Upper lobe of left lung (tissue), 6 donors: ENCODE data around the gene CACNB4. TPM values are rescaled to one million over a fixed set of nuclear protein-coding genes. Genes with fewer than 3 reads are reported as not detected.
"Not testable (repeated sequence)": the region's sequence is repeated elsewhere in the genome, so short reads cannot be mapped to it uniquely, and the experiment has no call there.

ENCODE experiments used
- ATAC-seq, 2 donors: fragments of 200-7000 bp; cut with Tn5 transposase; one replicate each; pipeline ENCODE4 v1.9.1; 2022; ENCODE audit warnings: mild to moderate bottlenecking in 2 of 2, moderate library complexity in 2 of 2; ENCODE audit not compliant: low FRiP score in 2 of 2
- DNase-seq, 2 donors: peaks; one replicate each; pipeline ENCODE4 v3.0.0-alpha.2; 2019 to 2020
- H3K27ac ChIP-seq, 4 donors: fragments of 200-600 bp; sonication (generic); one replicate each; pipeline ENCODE4 v1.5.1; 2016 to 2019
- H3K27me3 ChIP-seq, 4 donors: fragments of 200-600 bp; sonication (generic); one replicate each; pipeline ENCODE4 v1.5.1; 2017 to 2019
- H3K36me3 ChIP-seq, 4 donors: fragments of 200-600 bp; sonication (generic); one replicate each; pipeline ENCODE4 v1.5.1; 2016 to 2019
- H3K4me1 ChIP-seq, 4 donors: fragments of 200-600 bp; sonication (generic); one replicate each; pipeline ENCODE4 v1.5.1; 2018 to 2019
- H3K4me3 ChIP-seq, 4 donors: fragments of 200-600 bp; sonication (generic); one replicate each; pipeline ENCODE4 v1.5.1; 2017 to 2019; ENCODE audit warnings: mild to moderate bottlenecking in 2 of 4, moderate library complexity in 1 of 4
- H3K9me3 ChIP-seq, 4 donors: fragments of 200-600 bp; sonication (generic); one replicate each; pipeline ENCODE4 v1.5.1; 2018 to 2019
- EP300 ChIP-seq, 4 donors: sonication (generic); formaldehyde crosslinking; IDR thresholded peaks; one replicate each; pipeline ENCODE4 v1.5.1; 2017; ENCODE audit warnings: antibody characterized with exemption in 4 of 4, control low read depth in 2 of 4
- POLR2A ChIP-seq, 4 donors: fragments of 450-650 bp; IDR thresholded peaks; one replicate each; pipeline ENCODE4 v1.5.1; 2016 to 2017; ENCODE audit warnings: antibody characterized with exemption in 4 of 4, mild to moderate bottlenecking in 2 of 4
- POLR2AphosphoS5 ChIP-seq, 2 donors: sonication (generic); formaldehyde crosslinking; IDR thresholded peaks; one replicate each; pipeline ENCODE4 v1.5.1; 2017; ENCODE audit warnings: antibody characterized with exemption in 2 of 2
- WGBS, 2 donors: methylation state at CpG; one replicate each; pipeline ENCODE4 v1.1.5; 2017 to 2018; 5-methylcytosine and 5-hydroxymethylcytosine counted together
- total RNA-seq, 6 donors: library from RNA; depleted of rRNA in 4 of 6; stranded (reverse); fragments of >200 nt in 4 of 6; gene quantifications; one replicate each; pipeline versions ENCODE4 v1.1.0 to v1.2.1, GENCODE V29; 2016 to 2021
- TF ChIP-seq, protein P1 (sequence below), 6 experiments: fragments of 450-650 bp in 4 of 6; fragments of 200-600 bp in 2 of 6; sonication (generic) in 2 of 6; IDR thresholded peaks; one replicate each; pipeline ENCODE4 v1.5.1; 2016 to 2019; ENCODE audit warnings: antibody characterized with exemption in 6 of 6
- donor health status: DM: no; HTN: no; CAD: no; lungs with moderate emphysema.
- donor health status: DM: no; HTN: yes; CAD: no; lungs with severe emphysema.

CACNB4 gene
- total RNA-seq, 6 donors from 2014 or later, result 7.7 to 21.0 (median 12.8) TPM

- H3K27ac ChIP-seq, result no peak overlapping the region
- H3K36me3 ChIP-seq, result no peaks in the 10 kb centered on the region
- DNase-seq, result no peak
- H3K4me1 ChIP-seq, result peaks cover 0 to 7% (median 3%) of the 10 kb centered on the region in 4 donors
- no peaks in the 10 kb centered on the region for H3K9me3 ChIP-seq
- TF ChIP-seq, protein P1, sequence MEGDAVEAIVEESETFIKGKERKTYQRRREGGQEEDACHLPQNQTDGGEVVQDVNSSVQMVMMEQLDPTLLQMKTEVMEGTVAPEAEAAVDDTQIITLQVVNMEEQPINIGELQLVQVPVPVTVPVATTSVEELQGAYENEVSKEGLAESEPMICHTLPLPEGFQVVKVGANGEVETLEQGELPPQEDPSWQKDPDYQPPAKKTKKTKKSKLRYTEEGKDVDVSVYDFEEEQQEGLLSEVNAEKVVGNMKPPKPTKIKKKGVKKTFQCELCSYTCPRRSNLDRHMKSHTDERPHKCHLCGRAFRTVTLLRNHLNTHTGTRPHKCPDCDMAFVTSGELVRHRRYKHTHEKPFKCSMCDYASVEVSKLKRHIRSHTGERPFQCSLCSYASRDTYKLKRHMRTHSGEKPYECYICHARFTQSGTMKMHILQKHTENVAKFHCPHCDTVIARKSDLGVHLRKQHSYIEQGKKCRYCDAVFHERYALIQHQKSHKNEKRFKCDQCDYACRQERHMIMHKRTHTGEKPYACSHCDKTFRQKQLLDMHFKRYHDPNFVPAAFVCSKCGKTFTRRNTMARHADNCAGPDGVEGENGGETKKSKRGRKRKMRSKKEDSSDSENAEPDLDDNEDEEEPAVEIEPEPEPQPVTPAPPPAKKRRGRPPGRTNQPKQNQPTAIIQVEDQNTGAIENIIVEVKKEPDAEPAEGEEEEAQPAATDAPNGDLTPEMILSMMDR (IDR thresholded peaks at IDR 0.05), result no peak
- TF ChIP-seq EP300 (IDR thresholded peaks at IDR 0.05), result no peak
- TF ChIP-seq POLR2AphosphoS5 (IDR thresholded peaks at IDR 0.05), result no peak
- TF ChIP-seq POLR2A (IDR thresholded peaks at IDR 0.05), result no peak
- no peaks in the 10 kb centered on the region for H3K27me3 ChIP-seq
- no peak overlapping the region for H3K4me3 ChIP-seq
- no peak for ATAC-seq
Measured at GRCh38 chr2:151878204-151878603, 220.6 kb downstream of the CACNB4 start.

DNA sequence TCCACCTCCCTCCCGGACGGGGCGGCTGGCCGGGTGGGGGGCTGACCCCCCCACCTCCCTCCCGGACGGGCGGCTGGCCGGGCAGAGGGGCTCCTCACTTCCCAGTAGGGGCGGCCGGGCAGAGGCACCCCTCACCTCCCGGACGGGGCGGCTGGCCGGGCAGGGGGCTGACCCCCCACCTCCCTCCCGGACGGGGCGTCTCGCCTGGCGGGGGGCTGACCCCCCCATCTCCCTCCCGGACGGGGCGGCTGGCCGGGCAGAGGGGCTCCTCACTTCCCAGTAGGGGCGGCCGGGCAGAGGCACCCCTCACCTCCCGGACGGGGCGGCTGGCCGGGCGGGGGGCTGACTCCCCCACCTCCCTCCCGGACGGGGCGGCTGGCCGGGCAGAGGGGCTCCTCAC lies 223.2 kb downstream of the CACNB4 start:
- not testable (repeated sequence) for H3K4me1 ChIP-seq, H3K36me3 ChIP-seq, H3K27ac ChIP-seq, ATAC-seq, H3K4me3 ChIP-seq, H3K27me3 ChIP-seq, H3K9me3 ChIP-seq
- peak in 1 of 2 donors; percentile 28 for DNase-seq
- WGBS, 2 donors, result no CpG with 5 or more reads among the region's 34 CpGs

GRCh38 chr2:151872463-151872862 lies 226.4 kb downstream of the CACNB4 start:
- TF ChIP-seq POLR2A (IDR thresholded peaks at IDR 0.05) (no peak), EP300 (IDR thresholded peaks at IDR 0.05) (no peak), POLR2AphosphoS5 (IDR thresholded peaks at IDR 0.05) (no peak)
- TF ChIP-seq, protein P1 (IDR thresholded peaks at IDR 0.05), result no peak
- Histone ChIP-seq H3K27ac (no peak overlapping the region), H3K9me3 (no peaks in the 10 kb centered on the region), H3K4me3 (no peak overlapping the region), H3K27me3 (no peaks in the 10 kb centered on the region), H3K36me3 (no peaks in the 10 kb centered on the region), H3K4me1 (no peaks in the 10 kb centered on the region)
- DNase-seq (no peak), ATAC-seq (no peak)
- 93 to 95% methylated on average over 3 of the region's 3 CpGs for WGBS, 2 donors

DNA sequence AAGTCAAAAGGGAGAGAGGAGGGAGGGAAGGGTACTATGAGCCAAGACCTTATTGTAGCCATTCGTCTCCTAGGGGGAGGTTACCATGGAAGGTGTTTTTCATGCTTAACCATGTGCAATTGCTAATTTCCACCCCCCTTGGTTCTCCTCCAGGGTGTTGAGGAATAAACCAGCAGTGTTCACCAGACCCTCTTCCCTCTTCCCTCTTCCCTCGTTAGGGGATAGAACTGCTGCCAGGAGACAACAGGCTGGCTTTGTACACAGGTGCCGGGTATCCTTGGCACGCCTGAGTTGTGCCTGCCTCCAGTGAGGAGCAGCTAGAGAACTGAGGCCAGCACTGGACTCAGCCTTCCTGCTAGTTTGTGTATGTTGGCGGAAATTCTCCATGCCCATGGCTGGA lies 229.6 kb downstream of the CACNB4 start:
- H3K27me3 ChIP-seq, result no peaks in the 10 kb centered on the region
- no peak for TF ChIP-seq EP300 (IDR thresholded peaks at IDR 0.05)
- TF ChIP-seq POLR2AphosphoS5 (IDR thresholded peaks at IDR 0.05), result no peak
- TF ChIP-seq, protein P1 (IDR thresholded peaks at IDR 0.05), result no peak
- no peak for TF ChIP-seq POLR2A (IDR thresholded peaks at IDR 0.05)
- DNase-seq, result no peak
- no peaks in the 10 kb centered on the region for H3K36me3 ChIP-seq
- H3K4me1 ChIP-seq, result no peaks in the 10 kb centered on the region
- WGBS, 2 donors, result 82 to 86% methylated on average over 5 of the region's 5 CpGs
- no peak overlapping the region for H3K4me3 ChIP-seq
- no peak overlapping the region for H3K27ac ChIP-seq
- ATAC-seq, result no peak
- no peaks in the 10 kb centered on the region for H3K9me3 ChIP-seq

GRCh38 chr2:151862700-151863099 lies 236.1 kb downstream of the CACNB4 start:
- H3K9me3 ChIP-seq, result no peaks in the 10 kb centered on the region
- no peak for TF ChIP-seq EP300 (IDR thresholded peaks at IDR 0.05)
- H3K4me3 ChIP-seq, result no peak overlapping the region
- no peak for DNase-seq
- WGBS, 2 donors, result 91 to 94% methylated on average over 5 of the region's 5 CpGs
- peaks cover 0 to 7% (median 0%) of the 10 kb centered on the region in 4 donors for H3K4me1 ChIP-seq
- H3K27ac ChIP-seq, result no peak overlapping the region
- H3K27me3 ChIP-seq, result no peaks in the 10 kb centered on the region
- H3K36me3 ChIP-seq, result no peaks in the 10 kb centered on the region
- no peak for ATAC-seq

DNA sequence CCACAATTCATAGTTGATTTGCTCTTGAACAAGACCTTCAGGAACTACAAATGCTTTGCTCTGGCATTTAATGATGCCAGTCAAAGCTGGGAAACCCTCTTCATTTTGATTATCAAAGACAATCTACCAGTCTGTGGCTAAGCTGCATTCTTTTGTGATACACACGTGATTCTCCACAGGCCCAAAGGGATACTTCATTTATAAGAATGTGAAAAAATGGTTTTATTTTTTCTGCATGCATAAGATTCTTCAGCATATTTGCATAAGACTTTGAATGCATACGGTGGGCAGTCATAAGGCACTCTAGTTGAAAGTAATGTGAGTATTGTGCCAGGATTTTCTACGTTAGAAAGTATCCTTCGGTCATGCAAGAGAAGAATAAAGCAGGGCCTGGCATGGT lies 237.7 kb downstream of the CACNB4 start:
- H3K4me1 ChIP-seq, result peaks cover 0 to 7% (median 0%) of the 10 kb centered on the region in 4 donors
- no peak overlapping the region for H3K4me3 ChIP-seq
- no peaks in the 10 kb centered on the region for H3K36me3 ChIP-seq
- H3K9me3 ChIP-seq, result no peaks in the 10 kb centered on the region
- DNase-seq (no peak), ATAC-seq (no peak)
- H3K27ac ChIP-seq, result no peak overlapping the region
- WGBS, 2 donors, result 74 to 76% methylated on average over 4 of the region's 4 CpGs
- TF ChIP-seq EP300 (IDR thresholded peaks at IDR 0.05) (no peak), POLR2A (IDR thresholded peaks at IDR 0.05) (no peak), POLR2AphosphoS5 (IDR thresholded peaks at IDR 0.05) (no peak)
- TF ChIP-seq, protein P1 (IDR thresholded peaks at IDR 0.05), result no peak
- no peaks in the 10 kb centered on the region for H3K27me3 ChIP-seq
